GM23248 (cell line): ENCODE data around the gene SIPA1. TPM values are rescaled to one million over a fixed set of nuclear protein-coding genes. Genes with fewer than 3 reads are reported as not detected.

Experiments used
- DNase-seq: peaks from one replicate; pipeline ENCODE4 v3.0.0-alpha.2; 2015
- H2AFZ ChIP-seq: fragments of 200-600 bp; sonication (generic); 2 replicates; pipeline ENCODE4 v1.6.1; 2016; ENCODE audit warnings: antibody characterized with exemption
- H3F3A ChIP-seq: fragments of 200-600 bp; sonication (generic); 2 replicates; pipeline ENCODE4 v1.6.1; 2016; ENCODE audit warnings: mild to moderate bottlenecking, antibody characterized with exemption, mixed run types; ENCODE audit not compliant: insufficient read depth
- H3K27ac ChIP-seq: fragments of 200-600 bp; sonication (generic); 2 replicates; pipeline ENCODE4 v1.5.1; 2016; ENCODE audit warnings: mild to moderate bottlenecking
- H3K27me3 ChIP-seq: fragments of 200-600 bp; sonication (generic); replicated peaks from 2 replicates; pipeline ENCODE4 v1.6.1; 2016; ENCODE audit warnings: mild to moderate bottlenecking; ENCODE audit not compliant: insufficient read depth
- H3K36me3 ChIP-seq: fragments of 200-600 bp; sonication (generic); 2 replicates; pipeline ENCODE4 v1.6.1; 2016; ENCODE audit warnings: low read depth, mild to moderate bottlenecking
- H3K4me1 ChIP-seq: fragments of 200-600 bp; sonication (generic); 2 replicates; pipeline ENCODE4 v1.6.1; 2016; ENCODE audit warnings: mild to moderate bottlenecking; ENCODE audit not compliant: insufficient read depth
- H3K4me2 ChIP-seq: fragments of 200-600 bp; sonication (generic); one replicate; pipeline ENCODE4 v1.6.1; 2016; ENCODE audit warnings: mild to moderate bottlenecking; ENCODE audit not compliant: unreplicated experiment
- H3K4me3 ChIP-seq: fragments of 200-600 bp; sonication (generic); 2 replicates; pipeline ENCODE4 v1.5.1; 2016; ENCODE audit warnings: mild to moderate bottlenecking
- H3K79me2 ChIP-seq: fragments of 200-600 bp; sonication (generic); 2 replicates; pipeline ENCODE4 v1.6.1; 2016; ENCODE audit warnings: mild to moderate bottlenecking; ENCODE audit not compliant: insufficient read depth
- H3K9ac ChIP-seq: fragments of 200-600 bp; sonication (generic); 2 replicates; pipeline ENCODE4 v1.6.1; 2016; ENCODE audit warnings: mild to moderate bottlenecking
- H3K9me2 ChIP-seq: fragments of 200-600 bp; sonication (generic); 2 replicates; pipeline ENCODE4 v1.6.1; 2016; ENCODE audit warnings: mixed run types, mild to moderate bottlenecking, moderate library complexity; ENCODE audit not compliant: insufficient read depth
- H3K9me3 ChIP-seq: fragments of 200-600 bp; sonication (generic); one replicate; pipeline ENCODE4 v1.6.1; 2017; ENCODE audit warnings: low read depth
- H4K20me1 ChIP-seq: fragments of 200-600 bp; sonication (generic); 2 replicates; pipeline ENCODE4 v1.6.0; 2016; ENCODE audit not compliant: insufficient read depth
- EZH2 ChIP-seq: fragments of 200-600 bp; sonication (generic); IDR thresholded peaks from 2 replicates; pipeline ENCODE4 v1.6.1; 2018; ENCODE audit warnings: antibody characterized with exemption, mild to moderate bottlenecking; ENCODE audit not compliant: insufficient read depth, poor library complexity, severe bottlenecking
- EZH2phosphoT487 ChIP-seq: fragments of 200-600 bp; sonication (generic); IDR thresholded peaks from 2 replicates; pipeline ENCODE4 v1.6.1; 2018; ENCODE audit warnings: antibody characterized with exemption, moderate library complexity, mild to moderate bottlenecking, low read depth; ENCODE audit not compliant: insufficient read depth
- WGBS, 2 experiments: methylation state at CpG; one replicate each; pipeline ENCODE4 v1.1.6; 2015 to 2017; ENCODE audit warnings: low lambda C conversion rate in 2 of 2, low coverage in 1 of 2; ENCODE audit errors: missing lambda C conversion rate in 2 of 2; 5-methylcytosine and 5-hydroxymethylcytosine counted together
- in situ Hi-C: fragments of 300-500 bp; cut with MboI; formaldehyde crosslinking; loops from 2 replicates; pipeline ENCODE4 v1.15.0; 2020
- polyA plus RNA-seq: library from polyadenylated mRNA; unstranded; fragments of >200 nt; fragmentation: Nextera tagmentation; extraction: Ambion mirVana; gene quantifications from 2 replicates; pipeline ENCODE4 v1.2.1, GENCODE V29; 2016
- total RNA-seq: library from RNA; depleted of rRNA; stranded (reverse); fragments of >200 nt; shearing (Covaris generic); gene quantifications from 2 replicates; pipeline ENCODE4 v1.2.3, GENCODE V29; 2014

The SIPA1 gene
- total and polyA plus RNA-seq, 2 experiments from 2014 or later: 13.0 to 15.9 TPM

DNA sequence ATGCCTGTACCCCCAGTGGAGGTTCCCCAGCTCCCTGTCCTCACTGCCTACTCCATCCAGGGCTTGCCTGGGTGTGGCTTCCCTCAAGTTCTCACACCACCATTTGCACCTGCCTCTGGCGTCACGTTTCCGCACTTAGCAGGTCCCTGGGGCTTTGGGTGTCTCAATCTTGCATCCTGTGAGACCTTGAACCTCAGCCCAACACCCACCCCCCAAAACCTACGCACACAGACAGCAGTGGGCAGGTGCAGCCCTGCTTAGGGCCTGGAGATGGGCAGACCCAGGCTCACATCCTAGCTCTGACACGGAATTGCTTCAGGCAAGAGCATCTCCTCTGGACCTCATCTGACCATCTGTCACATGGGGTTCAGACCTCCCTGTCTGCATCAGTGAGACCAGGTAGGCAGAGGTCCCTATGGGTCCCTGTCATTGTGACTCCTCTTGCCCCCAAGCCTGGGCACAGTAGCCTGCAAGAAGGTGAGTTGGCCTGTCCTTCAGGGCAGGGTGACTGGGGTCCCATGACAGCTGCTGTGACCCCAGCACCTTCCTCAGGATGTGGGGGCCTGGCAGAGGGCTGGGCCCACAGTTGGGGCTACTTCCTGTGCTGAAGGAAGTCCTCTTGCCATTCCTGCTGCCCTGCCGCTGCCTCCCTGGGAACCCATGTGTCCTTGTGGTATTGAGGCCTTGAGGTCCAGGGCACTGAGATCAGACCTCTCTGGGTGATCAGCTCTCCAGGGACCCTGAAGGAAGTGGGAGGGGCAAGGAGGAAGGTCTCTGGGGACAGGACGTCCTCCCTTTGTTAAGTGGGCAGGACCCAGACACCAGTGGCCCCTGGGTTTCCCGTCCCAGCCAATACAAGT lies 2.0 kb downstream of the SIPA1 start:
- no peak overlapping the region for H2AFZ ChIP-seq
- 90 to 95% methylated on average over 5 to 8 of the region's 8 CpGs for WGBS, 2 experiments
- no peak overlapping the region for H3K4me3 ChIP-seq
- peaks cover under 1% of the 10 kb centered on the region; the same call in 1 of the 2 replicates for H3K36me3 ChIP-seq
- no peak overlapping the region for H3K9ac ChIP-seq
- no peaks in the 10 kb centered on the region for H3K9me2 ChIP-seq
- peaks cover 10% of the 10 kb centered on the region for H3F3A ChIP-seq
- H3K27ac ChIP-seq: no peak overlapping the region
- H3K27me3 ChIP-seq: no peaks in the 10 kb centered on the region
- no peaks in the 10 kb centered on the region for H4K20me1 ChIP-seq
- in situ Hi-C loops: no loop called here
- no peaks in the 10 kb centered on the region for H3K4me1 ChIP-seq
- no peak for DNase-seq
- H3K79me2 ChIP-seq: no peaks in the 10 kb centered on the region
- TF ChIP-seq EZH2 (no peak), EZH2phosphoT487 (no peak)
- no peak overlapping the region for H3K4me2 ChIP-seq
- no peaks in the 10 kb centered on the region for H3K9me3 ChIP-seq

DNA sequence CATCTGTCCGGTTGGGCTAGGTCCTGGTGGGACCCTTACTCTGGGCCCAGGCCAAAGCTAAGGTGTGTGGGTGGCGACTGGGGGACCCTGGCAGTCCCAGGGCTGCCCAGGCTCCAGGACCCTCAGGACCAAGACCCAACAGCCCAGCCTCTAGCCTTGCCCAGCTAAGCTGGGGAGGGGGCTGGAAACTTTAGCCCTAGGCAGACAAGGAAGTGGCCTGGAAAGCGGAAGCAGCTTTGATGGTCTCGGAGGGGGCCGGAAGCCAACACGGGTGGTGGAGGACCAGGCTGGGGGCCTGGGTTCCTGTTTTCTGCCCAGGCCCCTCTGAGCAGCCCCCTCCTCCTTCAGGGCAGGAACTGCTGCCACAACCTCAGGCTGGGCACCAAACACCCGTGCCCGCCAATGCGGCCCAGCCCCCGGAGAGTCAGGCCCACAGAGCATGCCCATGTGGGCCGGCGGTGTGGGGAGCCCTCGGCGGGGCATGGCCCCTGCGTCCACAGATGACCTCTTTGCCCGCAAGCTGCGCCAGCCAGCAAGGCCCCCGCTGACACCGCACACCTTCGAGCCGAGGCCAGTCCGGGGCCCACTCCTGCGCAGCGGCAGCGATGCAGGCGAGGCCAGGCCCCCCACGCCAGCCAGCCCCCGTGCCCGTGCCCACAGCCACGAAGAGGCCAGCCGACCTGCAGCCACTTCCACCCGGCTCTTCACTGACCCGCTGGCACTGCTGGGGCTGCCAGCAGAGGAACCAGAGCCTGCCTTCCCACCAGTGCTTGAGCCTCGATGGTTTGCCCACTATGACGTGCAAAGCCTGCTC lies 2.8 kb downstream of the SIPA1 start:
- no peaks in the 10 kb centered on the region for H3K79me2 ChIP-seq
- 86 to 95% methylated on average over 13 to 35 of the region's 35 CpGs for WGBS, 2 experiments
- H3K4me2 ChIP-seq: no peak overlapping the region
- no peaks in the 10 kb centered on the region for H3K4me1 ChIP-seq
- H3K9me3 ChIP-seq: no peaks in the 10 kb centered on the region
- no peaks in the 10 kb centered on the region for H3K27me3 ChIP-seq
- H3K36me3 ChIP-seq: no peaks in the 10 kb centered on the region; the same call in 1 of the 2 replicates
- H3K4me3 ChIP-seq: no peak overlapping the region
- H4K20me1 ChIP-seq: no peaks in the 10 kb centered on the region
- TF ChIP-seq EZH2 (no peak), EZH2phosphoT487 (no peak)
- in situ Hi-C loops: no loop called here
- no peak overlapping the region for H3K27ac ChIP-seq
- no peak overlapping the region for H3K9ac ChIP-seq
- H3K9me2 ChIP-seq: no peaks in the 10 kb centered on the region
- no peak for DNase-seq
- H2AFZ ChIP-seq: no peak overlapping the region
- H3F3A ChIP-seq: peaks cover 10% of the 10 kb centered on the region

DNA sequence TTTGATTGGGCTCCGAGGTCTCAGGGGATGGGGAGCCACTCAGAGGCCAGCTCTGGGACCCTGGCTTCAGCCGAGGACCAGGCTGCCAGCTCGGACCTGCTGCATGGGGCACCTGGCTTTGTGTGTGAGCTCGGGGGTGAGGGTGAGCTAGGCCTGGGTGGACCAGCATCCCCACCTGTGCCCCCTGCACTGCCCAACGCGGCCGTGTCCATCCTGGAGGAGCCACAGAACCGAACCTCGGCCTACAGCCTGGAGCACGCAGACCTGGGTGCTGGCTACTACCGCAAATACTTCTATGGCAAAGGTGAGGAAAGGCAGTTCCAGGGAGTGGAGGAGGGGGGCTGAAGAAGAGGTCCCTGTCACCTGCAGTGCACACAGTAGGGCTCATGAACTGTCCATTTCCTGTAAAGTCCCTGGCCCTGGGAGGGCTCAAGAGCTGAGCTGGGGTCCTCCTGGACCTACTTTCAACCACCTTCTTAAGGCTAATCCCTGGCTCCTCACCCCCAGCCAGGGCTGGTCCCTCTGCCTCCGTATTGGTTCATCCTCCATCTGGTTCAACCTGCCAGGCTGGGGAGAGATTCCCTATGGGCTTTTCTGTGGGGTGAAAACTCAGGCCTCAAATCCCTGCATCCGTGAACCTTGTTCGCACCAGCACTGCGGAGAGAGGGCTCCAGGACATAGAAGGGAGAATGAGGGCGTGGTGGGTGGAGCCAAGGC lies 3.6 kb downstream of the SIPA1 start:
- Histone ChIP-seq H2AFZ (no peak overlapping the region), H3K79me2 (no peaks in the 10 kb centered on the region)

DNA sequence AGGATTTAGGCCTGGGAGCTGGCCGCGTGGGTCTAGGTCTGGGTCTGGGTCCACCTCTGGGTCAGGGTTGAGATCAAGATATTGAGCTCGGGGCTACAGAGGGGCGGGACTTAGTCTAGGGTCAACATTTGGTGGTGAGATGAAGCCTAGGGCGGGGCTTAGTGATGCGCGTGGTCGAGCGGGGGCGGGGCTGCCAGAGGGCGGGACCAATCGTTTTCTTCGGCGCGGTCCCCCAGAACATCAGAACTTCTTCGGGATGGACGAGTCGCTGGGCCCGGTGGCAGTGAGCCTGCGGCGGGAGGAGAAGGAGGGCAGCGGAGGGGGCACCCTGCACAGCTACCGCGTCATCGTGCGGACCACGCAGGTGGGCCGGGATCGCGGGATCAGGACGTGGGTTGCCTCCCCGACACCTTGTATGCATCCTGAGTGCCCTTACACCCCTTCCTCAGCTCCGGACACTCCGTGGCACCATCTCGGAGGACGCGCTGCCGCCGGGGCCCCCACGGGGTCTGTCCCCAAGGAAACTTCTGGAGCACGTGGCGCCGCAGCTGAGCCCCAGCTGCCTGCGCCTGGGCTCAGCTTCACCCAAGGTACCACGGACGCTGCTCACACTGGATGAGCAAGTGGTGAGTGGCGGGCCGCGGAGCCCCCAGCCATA lies 4.2 kb downstream of the SIPA1 start:
- no peak overlapping the region for H3K27ac ChIP-seq
- no peak overlapping the region for H3K9ac ChIP-seq
- H4K20me1 ChIP-seq: no peaks in the 10 kb centered on the region
- H3K4me3 ChIP-seq: no peak overlapping the region
- no peaks in the 10 kb centered on the region for H3K9me2 ChIP-seq
- H3F3A ChIP-seq: peaks cover 6% of the 10 kb centered on the region
- WGBS, 2 experiments: 73 to 74% methylated on average over 26 to 49 of the region's 49 CpGs
- H3K36me3 ChIP-seq: no peaks in the 10 kb centered on the region
- H3K4me2 ChIP-seq: no peak overlapping the region
- in situ Hi-C loops: no loop called here
- no peaks in the 10 kb centered on the region for H3K79me2 ChIP-seq
- no peak for DNase-seq
- TF ChIP-seq EZH2phosphoT487 (no peak), EZH2 (no peak)
- no peaks in the 10 kb centered on the region for H3K4me1 ChIP-seq
- no peaks in the 10 kb centered on the region for H3K27me3 ChIP-seq
- no peaks in the 10 kb centered on the region for H3K9me3 ChIP-seq
- H2AFZ ChIP-seq: no peak overlapping the region

More for the DNA sequence above, 3.6 kb downstream of the SIPA1 start:
- no peaks in the 10 kb centered on the region for H3K4me1 ChIP-seq
- H3K9me3 ChIP-seq: no peaks in the 10 kb centered on the region
- H3F3A ChIP-seq: peaks cover 10% of the 10 kb centered on the region
- no peak for DNase-seq
- in situ Hi-C loops: no loop called here
- H4K20me1 ChIP-seq: no peaks in the 10 kb centered on the region
- H3K9me2 ChIP-seq: no peaks in the 10 kb centered on the region
- H3K27me3 ChIP-seq: no peaks in the 10 kb centered on the region
- no peak overlapping the region for H3K9ac ChIP-seq
- no peak overlapping the region for H3K4me2 ChIP-seq
- no peak overlapping the region for H3K4me3 ChIP-seq
- TF ChIP-seq EZH2: no peak
- TF ChIP-seq EZH2phosphoT487: no peak
- H3K27ac ChIP-seq: no peak overlapping the region
- H3K36me3 ChIP-seq: no peaks in the 10 kb centered on the region
- WGBS, 2 experiments: 93% methylated on average over 16 of the region's 16 CpGs
